ENCODE data around the gene ATP6V0A1. TPM values are rescaled to one million over a fixed set of nuclear protein-coding genes. Genes with fewer than 3 reads are reported as not detected.

The ATP6V0A1 gene
- total and polyA plus RNA-seq, 2 of the 4 experiments (the other 2 are of a cell fraction) = 18.8 to 34.0 TPM

GRCh38 chr17:42493319-42493718 lies 34.6 kb downstream of the ATP6V0A1 start:
- ATAC-seq (ENCODE audit: low read depth) (no peak), DNase-seq (no peak)
- Histone ChIP-seq H2BK5ac (ENCODE audit: low read depth, low read length, poor library complexity, severe bottlenecking) (no peak overlapping the region), H4K20me1 (ENCODE audit: insufficient read depth, low read length) (no peaks in the 10 kb centered on the region), H3K9me3 (ENCODE audit: control insufficient read depth, insufficient read depth, low read length) (no peaks in the 10 kb centered on the region), H2BK15ac (ENCODE audit: low read depth, low read length) (no peak overlapping the region), H3K9me1 (ENCODE audit: insufficient read depth, low read length) (no peaks in the 10 kb centered on the region), H2AFZ (replicated peaks; ENCODE audit: low read length, poor library complexity) (no peak overlapping the region), H3K27ac (ENCODE audit: insufficient read depth, low read length) (no peak overlapping the region), H3K4me3 (ENCODE audit: insufficient read depth, low read depth, low read length) (no peak overlapping the region), H3K9ac (ENCODE audit: low read depth, low read length) (no peak overlapping the region), H3K4me2 (ENCODE audit: low read depth, low read length) (no peak overlapping the region), H2AK9ac (replicated peaks; ENCODE audit: low read depth, low read length, poor library complexity) (no peak overlapping the region), H3K4me1 (ENCODE audit: control insufficient read depth, insufficient read depth, low read length) (no peaks in the 10 kb centered on the region), H3K4ac (ENCODE audit: low read depth, low read length) (no peak overlapping the region), H3K23ac (ENCODE audit: low read depth, low read length) (no peak overlapping the region), H2BK120ac (ENCODE audit: low read depth, low read length) (no peak overlapping the region), H3K18ac (ENCODE audit: low read depth, low read length) (no peak overlapping the region), H3K79me1 (ENCODE audit: low read depth in 1 of 2, low read length in 2 of 2) (no peaks in the 10 kb centered on the region; a peak in 2 of 4 replicates), H3K27me3 (ENCODE audit: control insufficient read depth, insufficient read depth, low read length) (no peaks in the 10 kb centered on the region), H2BK20ac (ENCODE audit: low read depth, low read length) (no peak overlapping the region), H4K91ac (ENCODE audit: insufficient read depth, low read depth, low read length) (no peak overlapping the region), H3K56ac (ENCODE audit: extremely low read depth, insufficient read depth, low read length) (no peak overlapping the region), H4K8ac (ENCODE audit: low read depth in 2 of 2, low read length in 2 of 2) (no peak overlapping the region), H3K14ac (replicated peaks; ENCODE audit: low read depth, low read length) (no peak overlapping the region), H4K5ac (ENCODE audit: low read depth, low read length) (no peak overlapping the region), H3K36me3 (ENCODE audit: control insufficient read depth, insufficient read depth, low read length) (peaks cover 43% of the 10 kb centered on the region), H2AK5ac (ENCODE audit: low read depth, low read length) (no peak overlapping the region)
- in situ Hi-C loops (cut with MboI; ENCODE audit: low sequenced_read_pairs) (no loop called here), intact Hi-C loops (cut with micrococcal nuclease) (no loop called here), dilution Hi-C loops (cut with HindIII; ENCODE audit: low sequenced_read_pairs, unreplicated experiment) (no loop called here)
- no TSS peak for BruUV-seq (replicated peaks)
- ChIA-PET CTCF (interaction anchor here (0.5 kb wide), 1 partner anchor 62 kb away, joined by 3 read pairs; no protein-coding TSS in a partner anchor), POLR2A (ENCODE audit: unreplicated experiment) (interaction anchor here (0.7 kb wide), 1 partner anchor 1062 kb away, joined by 7 read pairs; no protein-coding TSS in a partner anchor)
- WGBS, 2 experiments (ENCODE audit: extremely low coverage in 2 of 2, insufficient read length in 1 of 2) = 100% methylated on average over 1 of the region's 3 CpGs; no CpG with 5 or more reads in 1 of the 2 experiments
- TF ChIP-seq BHLHE40 (IDR thresholded peaks at IDR 0.05; ENCODE audit: low read depth, low read length) (no peak), MAZ (IDR thresholded peaks at IDR 0.05; ENCODE audit: borderline replicate concordance, low read depth, low read length) (no peak), CHD1 (IDR thresholded peaks at IDR 0.05; ENCODE audit: low read depth, low read length) (no peak), MAFK (IDR thresholded peaks at IDR 0.05; ENCODE audit: low read depth, low read length) (no peak), POLR2A (IDR thresholded peaks at IDR 0.05; ENCODE audit: low read depth, low read length) (no peak), RCOR1 (IDR thresholded peaks at IDR 0.05; ENCODE audit: insufficient replicate concordance, low read length) (no peak)
- TF ChIP-seq, protein P1, sequence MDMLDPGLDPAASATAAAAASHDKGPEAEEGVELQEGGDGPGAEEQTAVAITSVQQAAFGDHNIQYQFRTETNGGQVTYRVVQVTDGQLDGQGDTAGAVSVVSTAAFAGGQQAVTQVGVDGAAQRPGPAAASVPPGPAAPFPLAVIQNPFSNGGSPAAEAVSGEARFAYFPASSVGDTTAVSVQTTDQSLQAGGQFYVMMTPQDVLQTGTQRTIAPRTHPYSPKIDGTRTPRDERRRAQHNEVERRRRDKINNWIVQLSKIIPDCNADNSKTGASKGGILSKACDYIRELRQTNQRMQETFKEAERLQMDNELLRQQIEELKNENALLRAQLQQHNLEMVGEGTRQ (IDR thresholded peaks at IDR 0.05; ENCODE audit: low read depth, low read length) = no peak
- TF ChIP-seq, protein P2, sequence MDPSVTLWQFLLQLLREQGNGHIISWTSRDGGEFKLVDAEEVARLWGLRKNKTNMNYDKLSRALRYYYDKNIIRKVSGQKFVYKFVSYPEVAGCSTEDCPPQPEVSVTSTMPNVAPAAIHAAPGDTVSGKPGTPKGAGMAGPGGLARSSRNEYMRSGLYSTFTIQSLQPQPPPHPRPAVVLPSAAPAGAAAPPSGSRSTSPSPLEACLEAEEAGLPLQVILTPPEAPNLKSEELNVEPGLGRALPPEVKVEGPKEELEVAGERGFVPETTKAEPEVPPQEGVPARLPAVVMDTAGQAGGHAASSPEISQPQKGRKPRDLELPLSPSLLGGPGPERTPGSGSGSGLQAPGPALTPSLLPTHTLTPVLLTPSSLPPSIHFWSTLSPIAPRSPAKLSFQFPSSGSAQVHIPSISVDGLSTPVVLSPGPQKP (IDR thresholded peaks at IDR 0.05; ENCODE audit: borderline replicate concordance, low read depth, low read length) = no peak

All from IMR-90 (cell line).